HL-60 (cell line): ENCODE measurements around the gene TMOD3.

ENCODE experiments used
- CTCF ChIP-seq: IDR thresholded peaks from one replicate; pipeline ENCODE4 v1.5.1; 2011; ENCODE audit warnings: low read length, control low read depth, inconsistent platforms; ENCODE audit not compliant: insufficient read depth
- GABPA ChIP-seq: IDR thresholded peaks from 2 replicates; pipeline ENCODE4 v1.6.1; 2012; ENCODE audit warnings: low read depth
- POLR2AphosphoS5 ChIP-seq: IDR thresholded peaks from 2 replicates; pipeline ENCODE4 v1.6.1; 2012; ENCODE audit warnings: low read depth
- REST ChIP-seq: IDR thresholded peaks from 2 replicates; pipeline ENCODE4 v1.6.1; 2012; ENCODE audit warnings: low read depth; ENCODE audit not compliant: insufficient replicate concordance
- SPI1 ChIP-seq: IDR thresholded peaks from 2 replicates; pipeline ENCODE4 v1.6.1; 2012; ENCODE audit warnings: low read depth, mild to moderate bottlenecking, borderline replicate concordance

- TF ChIP-seq CTCF (no peak), POLR2AphosphoS5 (no peak), REST (no peak), GABPA (no peak), SPI1 (no peak)
Observed at GRCh38 chr15:51908316-51908715, 78.9 kb downstream of the TMOD3 start.
